ENCODE results near the gene CA11.

DNA sequence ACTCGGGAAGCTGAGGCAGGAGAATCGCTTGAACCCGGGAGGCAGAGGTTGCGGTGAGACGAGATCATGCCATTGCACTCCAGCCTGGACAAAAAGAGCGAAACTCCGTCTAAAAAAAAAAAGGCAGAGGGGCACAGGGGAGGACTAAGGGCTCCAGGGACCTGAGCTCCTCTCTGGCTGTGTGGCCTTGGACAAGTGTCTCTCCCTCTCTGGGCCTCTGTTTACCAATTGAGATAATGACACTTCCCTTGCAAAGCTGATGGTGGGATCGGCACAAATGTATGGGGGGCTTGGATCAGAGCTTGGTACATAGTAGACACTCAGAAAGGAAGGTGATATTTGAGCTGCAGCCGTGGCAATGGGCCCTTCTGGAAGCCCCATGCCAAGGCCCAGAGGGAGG is 50.8 kb downstream of the CA11 start:
- TF ChIP-seq POLR2A (IDR thresholded peaks at IDR 0.05; ENCODE audit: low read depth) (no peak), POLR2AphosphoS5 (IDR thresholded peaks at IDR 0.05) (no peak)
- TF ChIP-seq, protein P1, sequence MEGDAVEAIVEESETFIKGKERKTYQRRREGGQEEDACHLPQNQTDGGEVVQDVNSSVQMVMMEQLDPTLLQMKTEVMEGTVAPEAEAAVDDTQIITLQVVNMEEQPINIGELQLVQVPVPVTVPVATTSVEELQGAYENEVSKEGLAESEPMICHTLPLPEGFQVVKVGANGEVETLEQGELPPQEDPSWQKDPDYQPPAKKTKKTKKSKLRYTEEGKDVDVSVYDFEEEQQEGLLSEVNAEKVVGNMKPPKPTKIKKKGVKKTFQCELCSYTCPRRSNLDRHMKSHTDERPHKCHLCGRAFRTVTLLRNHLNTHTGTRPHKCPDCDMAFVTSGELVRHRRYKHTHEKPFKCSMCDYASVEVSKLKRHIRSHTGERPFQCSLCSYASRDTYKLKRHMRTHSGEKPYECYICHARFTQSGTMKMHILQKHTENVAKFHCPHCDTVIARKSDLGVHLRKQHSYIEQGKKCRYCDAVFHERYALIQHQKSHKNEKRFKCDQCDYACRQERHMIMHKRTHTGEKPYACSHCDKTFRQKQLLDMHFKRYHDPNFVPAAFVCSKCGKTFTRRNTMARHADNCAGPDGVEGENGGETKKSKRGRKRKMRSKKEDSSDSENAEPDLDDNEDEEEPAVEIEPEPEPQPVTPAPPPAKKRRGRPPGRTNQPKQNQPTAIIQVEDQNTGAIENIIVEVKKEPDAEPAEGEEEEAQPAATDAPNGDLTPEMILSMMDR (IDR thresholded peaks at IDR 0.05), result no peak

Measured in esophagus muscularis mucosa (tissue), 3 donors.